K562 (cell line): ENCODE data around the gene B3GALT4. TPM values are rescaled to one million over a fixed set of nuclear protein-coding genes. Genes with fewer than 3 reads are reported as not detected.
A peak's percentile ranks its signal among the peaks of the same experiment; 100 is the strongest.

ENCODE experiments used
- ASH1L ChIP-seq: fragments of 450-650 bp; IDR thresholded peaks from 2 replicates; pipeline ENCODE4 v1.6.1; 2018; ENCODE audit warnings: borderline replicate concordance, mild to moderate bottlenecking, low read depth; ENCODE audit not compliant: partially characterized antibody
- CGGBP1 ChIP-seq: fragments of 250-450 bp; sonication (Bioruptor Pico); IDR thresholded peaks from 2 replicates; pipeline ENCODE4 v1.9.0; 2021; ENCODE audit warnings: mild to moderate bottlenecking
- ETS1 ChIP-seq: conservative IDR thresholded peaks from 2 replicates; pipeline ENCODE4 v1.6.1; 2011; ENCODE audit warnings: low read depth, mild to moderate bottlenecking, low read length; ENCODE audit not compliant: control insufficient read depth
- HCFC1 ChIP-seq: IDR thresholded peaks from 2 replicates; pipeline ENCODE4 v1.6.1; 2012; ENCODE audit warnings: low read depth, low read length, improper control_type of control experiment
- MGA ChIP-seq: fragments of 450-650 bp; IDR thresholded peaks from 2 replicates; pipeline ENCODE4 v1.6.1; 2016; ENCODE audit warnings: mild to moderate bottlenecking, moderate library complexity
- MXD1 ChIP-seq: fragments of 250-450 bp; sonication (Bioruptor Pico); IDR thresholded peaks from 2 replicates; pipeline ENCODE4 v1.8.0; 2021; ENCODE audit warnings: borderline replicate concordance, mild to moderate bottlenecking, moderate library complexity; ENCODE audit not compliant: poor library complexity, severe bottlenecking
- NFXL1 ChIP-seq: fragments of 450-650 bp; formaldehyde crosslinking; IDR thresholded peaks from 2 replicates; pipeline ENCODE4 v1.4.0; 2021; ENCODE audit warnings: mild to moderate bottlenecking
- RBM34 ChIP-seq: fragments of 200-400 bp; formaldehyde crosslinking; IDR thresholded peaks from 2 replicates; pipeline ENCODE4 v1.6.1; 2018; ENCODE audit warnings: low read length, borderline replicate concordance; ENCODE audit not compliant: insufficient read depth
- ZNF140 ChIP-seq: fragments of 250-450 bp; sonication (Bioruptor Pico); IDR thresholded peaks from 2 replicates; pipeline ENCODE4 v1.8.0; 2021; ENCODE audit warnings: moderate library complexity, mild to moderate bottlenecking, inconsistent platforms
- ZNF398 ChIP-seq: fragments of 250-450 bp; sonication (Bioruptor Pico); IDR thresholded peaks from 2 replicates; pipeline ENCODE4 v1.8.0; 2021; ENCODE audit warnings: moderate library complexity, mild to moderate bottlenecking, inconsistent platforms
- ZNF444 ChIP-seq: fragments of 250-450 bp; sonication (Bioruptor Pico); IDR thresholded peaks from 2 replicates; pipeline ENCODE4 v1.4.0; 2020; ENCODE audit warnings: mild to moderate bottlenecking, moderate library complexity
- polyA plus RNA-seq, 8 experiments: library from polyadenylated mRNA; depleted of rRNA in 4 of 8; stranded (reverse) in 5 of 8; unstranded in 3 of 8; fragments of >200 nt; fragmentation: Nextera tagmentation in 2 of 8; fragmentation: Illumina TruSeq in 1 of 8; extraction: Ambion mirVana in 2 of 8; extraction: Trizol in 1 of 8; gene quantifications; 2 replicates each; pipeline versions ENCODE4 v1.2.1 to v1.2.3, GENCODE V29; 2011 to 2014; ENCODE audit warnings: inconsistent platforms in 1 of 8, missing spikeins in 1 of 8
- total RNA-seq, 7 experiments: library from RNA; depleted of rRNA in 6 of 7; stranded (reverse); fragments of >200 nt in 6 of 7; fragmentation: Illumina TruSeq in 2 of 7; extraction: Trizol in 2 of 7; gene quantifications; 2 replicates each; pipeline versions ENCODE4 v1.2.1 to v1.2.3, GENCODE V29; 2011 to 2021; ENCODE audit warnings: low replicate concordance in 1 of 7

B3GALT4 gene
- total and polyA plus RNA-seq, 9 of the 15 experiments (the other 6 are each of a cell fraction or from before 2014, with no cell fraction given): 0.11 to 1.3 (median 0.53) TPM; not detected in 1

- 0 out of 2 replicates have a peak, but pooled peaks have one; percentile 81 for TF ChIP-seq MGA
- TF ChIP-seq ZNF398 (CRISPR knock-in tag): no peak
- TF ChIP-seq MXD1 (CRISPR knock-in tag): no peak
- TF ChIP-seq ASH1L: no peak
- TF ChIP-seq ZNF444 (CRISPR knock-in tag): no peak
- TF ChIP-seq RBM34: no peak
- no peak; the same call in none of the 2 replicates for TF ChIP-seq HCFC1
- TF ChIP-seq ZNF140 (CRISPR knock-in tag): no peak
- no peak for TF ChIP-seq NFXL1 (CRISPR knock-in tag)
- no peak for TF ChIP-seq CGGBP1
- peak; percentile 78; the same call in 1 of the 2 replicates for TF ChIP-seq ETS1
These were observed 22.5 kb downstream of the B3GALT4 start (continued) for GRCh38 chr6:33299237-33299944.
